Measurements from ENCODE around the gene ZMYM4. TPM values are rescaled to one million over a fixed set of nuclear protein-coding genes. Genes with fewer than 3 reads are reported as not detected.

ZMYM4 gene
- polyA plus RNA-seq (2013) = 50.0 TPM

DNA sequence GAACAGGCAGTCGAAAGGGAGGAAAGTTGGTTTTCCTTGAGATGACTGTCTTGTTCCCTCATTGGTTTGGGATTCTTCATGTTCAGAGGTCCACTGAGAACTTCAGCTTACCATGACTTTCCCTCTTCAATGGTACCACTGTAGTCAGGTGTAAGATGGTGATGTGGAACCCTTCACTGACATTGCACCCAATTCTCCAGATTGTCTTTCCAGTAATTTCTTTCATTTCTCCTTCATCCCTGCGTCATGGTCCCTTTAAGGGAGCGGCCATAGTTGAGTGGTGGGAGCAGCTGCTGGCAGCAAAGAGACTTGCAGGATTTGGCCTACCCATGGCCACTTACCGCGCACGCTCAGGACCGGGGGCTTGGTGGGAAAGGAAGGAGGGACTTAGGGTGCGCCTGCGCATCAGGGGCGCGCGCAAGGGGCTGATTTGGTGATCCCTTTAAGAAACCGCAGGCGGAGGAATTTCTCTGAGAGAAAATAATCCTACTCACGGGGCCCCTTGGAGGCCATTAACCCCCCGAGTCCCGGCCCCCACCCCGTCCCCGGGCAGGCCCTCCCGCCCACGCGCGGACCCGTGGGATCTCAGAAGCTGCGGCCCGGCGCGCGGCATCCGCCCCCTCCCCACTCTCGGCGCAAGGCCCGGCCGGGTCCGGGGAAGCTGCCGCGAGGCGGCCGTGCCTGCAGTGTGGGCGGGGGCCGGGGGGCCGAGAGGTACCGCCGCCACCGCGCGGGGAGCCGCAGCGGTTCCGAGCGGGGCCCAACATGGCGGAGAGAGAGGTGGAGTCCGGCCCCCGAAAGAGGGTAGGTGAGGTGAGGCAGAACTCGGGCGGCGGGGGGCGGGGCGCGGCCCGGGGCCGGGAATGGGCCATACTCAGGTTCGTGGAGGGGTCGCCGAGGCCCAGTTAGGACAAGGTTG lies at the start of gene ZMYM4:
TSS of gene ZMYM4 (plus strand) at position 428 of the 919 bp plus-strand sequence. CDS start at position 766, 338 bp downstream.
- peak; percentile 99 for DNase-seq
- H3K36me3 ChIP-seq (ENCODE audit: control insufficient read depth in 4 of 4, insufficient read depth in 4 of 4, low read length in 3 of 4) = peaks cover 0 to 2% (median under 1%) of the 10 kb centered on the region in 4 experiments
- peak within 1 kb of the TSS; percentile 82 to 94 for H3K27ac ChIP-seq (ENCODE audit: insufficient read depth in 1 of 2, low read depth in 1 of 2, low read length in 2 of 2, poor library complexity in 1 of 2, severe bottlenecking in 2 of 2)
- ChIA-PET CTCF (interaction anchor here (0.8 to 2.3 kb wide), 4 partner anchors 21 to 70 kb away, joined by 3 to 7 read pairs (median 4); no protein-coding TSS in a partner anchor), POLR2A (interaction anchor here (0.5 to 1.6 kb wide), 4 partner anchors 12 to 281 kb away, joined by 3 to 4 read pairs (median 3); no protein-coding TSS in a partner anchor)
- no peaks in the 10 kb centered on the region for H3K27me3 ChIP-seq (replicated peaks in 2 of 5; ENCODE audit: control insufficient read depth in 4 of 5, insufficient read depth in 5 of 5, low read length in 4 of 5)
- peak within 1 kb of the TSS; percentile 72 to 97 (median 83) for H3K4me3 ChIP-seq (ENCODE audit: control insufficient read depth in 1 of 7, extremely low read depth in 1 of 7, insufficient read depth in 4 of 7, low read depth in 2 of 7, low read length in 6 of 7)
- peaks cover 7 to 37% (median 26%) of the 10 kb centered on the region in 4 experiments for H3K4me1 ChIP-seq (ENCODE audit: control extremely low read depth in 1 of 4, control insufficient read depth in 4 of 4, insufficient read depth in 4 of 4, low read length in 3 of 4)
- WGBS (ENCODE audit: insufficient coverage) = 0% methylated on average over 28 of the region's 65 CpGs
- H3K9me3 ChIP-seq (ENCODE audit: control extremely low read depth in 1 of 5, control insufficient read depth in 4 of 5, insufficient read depth in 2 of 5, low read depth in 1 of 5, low read length in 4 of 5) = no peaks in the 10 kb centered on the region

GRCh38 chr1:35220976-35221375 lies 47.5 kb upstream of the ZMYM4 start:
- DNase-seq = peak; percentile 22 to 60 (median 55)
- ChIA-PET POLR2A (no interaction called here), CTCF (interaction anchor here (1.0 kb wide), 2 partner anchors 15 to 47 kb away, joined by 3 read pairs; partner anchors contain the start of gene ZMYM4)
- 40% methylated on average over 2 of the region's 2 CpGs for WGBS (ENCODE audit: insufficient coverage)
- no peak overlapping the region for H3K27ac ChIP-seq (ENCODE audit: insufficient read depth in 1 of 2, low read depth in 1 of 2, low read length in 2 of 2, poor library complexity in 1 of 2, severe bottlenecking in 2 of 2)
- H3K4me1 ChIP-seq (ENCODE audit: control extremely low read depth in 1 of 4, control insufficient read depth in 4 of 4, insufficient read depth in 4 of 4, low read length in 3 of 4) = no peaks in the 10 kb centered on the region
- H3K36me3 ChIP-seq (ENCODE audit: control insufficient read depth in 4 of 4, insufficient read depth in 4 of 4, low read length in 3 of 4) = no peaks in the 10 kb centered on the region
- no peaks in the 10 kb centered on the region for H3K27me3 ChIP-seq (replicated peaks in 2 of 5; ENCODE audit: control insufficient read depth in 4 of 5, insufficient read depth in 5 of 5, low read length in 4 of 5)
- H3K9me3 ChIP-seq (ENCODE audit: control extremely low read depth in 1 of 5, control insufficient read depth in 4 of 5, insufficient read depth in 2 of 5, low read depth in 1 of 5, low read length in 4 of 5) = no peaks in the 10 kb centered on the region
- H3K4me3 ChIP-seq (ENCODE audit: control insufficient read depth in 1 of 7, extremely low read depth in 1 of 7, insufficient read depth in 4 of 7, low read depth in 2 of 7, low read length in 6 of 7) = no peak overlapping the region

DNA sequence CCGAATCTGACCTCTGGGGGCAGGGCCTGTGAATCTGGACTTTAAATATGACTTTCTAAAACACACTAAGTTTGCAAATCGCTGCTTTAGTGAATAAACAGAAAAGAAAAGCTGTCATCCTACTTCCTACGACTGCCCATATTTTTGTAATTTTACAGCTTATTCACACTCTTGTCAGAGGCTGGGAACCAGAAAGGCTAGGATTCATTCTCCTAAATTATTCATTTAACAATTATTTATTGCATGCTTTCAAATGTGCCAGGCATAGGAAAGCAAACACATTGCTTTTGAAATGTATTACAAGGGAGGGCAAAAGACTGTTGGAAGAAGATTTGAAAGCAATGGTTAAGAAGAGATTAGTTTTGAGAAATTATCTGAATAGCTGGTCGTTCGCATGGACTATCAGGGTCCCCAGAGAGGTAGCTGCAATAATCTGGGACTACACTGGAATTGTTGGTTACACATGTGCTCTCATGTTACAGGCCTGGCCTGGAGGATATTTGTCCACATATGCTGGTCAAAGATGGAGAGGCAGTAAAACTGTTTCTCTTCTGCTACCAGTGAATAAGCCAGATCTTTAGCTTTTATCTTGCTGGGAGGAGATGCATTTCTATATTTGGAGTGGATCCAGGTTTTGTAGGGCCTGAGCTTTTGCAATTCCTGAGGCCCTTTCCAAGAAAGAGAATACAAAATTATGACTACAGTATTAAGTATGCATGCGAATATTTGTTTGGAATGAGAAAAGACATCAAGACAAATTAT lies 46.0 kb upstream of the ZMYM4 start:
- CTCF ChIA-PET = interaction anchor here (0.6 to 1.0 kb wide), 5 partner anchors 10 to 77 kb away, joined by 3 to 4 read pairs (median 3); no protein-coding TSS in a partner anchor
- Histone ChIP-seq H3K27me3 (replicated peaks in 2 of 5; ENCODE audit: control insufficient read depth in 4 of 5, insufficient read depth in 5 of 5, low read length in 4 of 5) (no peaks in the 10 kb centered on the region), H3K4me1 (ENCODE audit: control extremely low read depth in 1 of 4, control insufficient read depth in 4 of 4, insufficient read depth in 4 of 4, low read length in 3 of 4) (no peaks in the 10 kb centered on the region), H3K9me3 (ENCODE audit: control extremely low read depth in 1 of 5, control insufficient read depth in 4 of 5, insufficient read depth in 2 of 5, low read depth in 1 of 5, low read length in 4 of 5) (no peaks in the 10 kb centered on the region), H3K4me3 (ENCODE audit: control insufficient read depth in 1 of 7, extremely low read depth in 1 of 7, insufficient read depth in 4 of 7, low read depth in 2 of 7, low read length in 6 of 7) (no peak overlapping the region), H3K36me3 (ENCODE audit: control insufficient read depth in 4 of 4, insufficient read depth in 4 of 4, low read length in 3 of 4) (no peaks in the 10 kb centered on the region), H3K27ac (ENCODE audit: insufficient read depth in 1 of 2, low read depth in 1 of 2, low read length in 2 of 2, poor library complexity in 1 of 2, severe bottlenecking in 2 of 2) (no peak overlapping the region)
- DNase-seq = no peak
- WGBS (ENCODE audit: insufficient coverage) = 79% methylated on average over 5 of the region's 6 CpGs
- POLR2A ChIA-PET = interaction anchor here (0.6 kb wide), 1 partner anchor 9 kb away, joined by 3 read pairs; no protein-coding TSS in a partner anchor

DNA sequence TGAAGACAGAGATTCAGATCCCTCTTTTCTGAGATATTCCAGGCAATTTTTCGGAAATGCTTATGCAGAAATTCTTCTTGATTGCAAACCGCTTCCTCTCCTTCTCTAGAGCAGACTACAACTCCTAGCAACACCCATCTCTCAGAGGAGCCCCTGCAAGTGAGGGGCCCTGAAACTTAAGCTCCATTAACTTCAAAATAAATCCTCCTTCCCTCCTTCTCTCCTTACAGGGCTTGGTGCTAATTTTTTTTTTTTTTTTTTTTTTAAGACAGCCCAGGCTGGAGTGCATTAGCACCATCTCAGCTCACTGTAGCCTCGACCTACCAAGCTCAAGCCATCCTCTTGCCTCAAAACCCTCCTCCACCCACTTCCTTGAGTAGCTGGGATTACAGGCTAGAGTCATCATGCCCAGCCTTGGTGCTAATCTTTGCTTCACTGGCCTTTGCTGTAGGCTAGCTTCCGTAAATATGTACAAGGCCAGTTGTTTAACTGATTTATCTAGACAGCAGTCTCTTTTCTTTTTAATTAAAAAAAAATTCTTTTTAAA lies 45.4 kb upstream of the ZMYM4 start:
- no peak for DNase-seq
- 100% methylated on average over 3 of the region's 4 CpGs for WGBS (ENCODE audit: insufficient coverage)
- no peaks in the 10 kb centered on the region for H3K36me3 ChIP-seq (ENCODE audit: control insufficient read depth in 4 of 4, insufficient read depth in 4 of 4, low read length in 3 of 4)
- no peak overlapping the region for H3K27ac ChIP-seq (ENCODE audit: insufficient read depth in 1 of 2, low read depth in 1 of 2, low read length in 2 of 2, poor library complexity in 1 of 2, severe bottlenecking in 2 of 2)
- H3K9me3 ChIP-seq (ENCODE audit: control extremely low read depth in 1 of 5, control insufficient read depth in 4 of 5, insufficient read depth in 2 of 5, low read depth in 1 of 5, low read length in 4 of 5) = no peaks in the 10 kb centered on the region
- no peaks in the 10 kb centered on the region for H3K4me1 ChIP-seq (ENCODE audit: control extremely low read depth in 1 of 4, control insufficient read depth in 4 of 4, insufficient read depth in 4 of 4, low read length in 3 of 4)
- H3K4me3 ChIP-seq (ENCODE audit: control insufficient read depth in 1 of 7, extremely low read depth in 1 of 7, insufficient read depth in 4 of 7, low read depth in 2 of 7, low read length in 6 of 7) = no peak overlapping the region
- ChIA-PET POLR2A (interaction anchor here (0.6 kb wide), 1 partner anchor 8 kb away, joined by 3 read pairs; no protein-coding TSS in a partner anchor), CTCF (interaction anchor here (0.8 to 1.0 kb wide), 2 partner anchors 12 to 77 kb away, joined by 3 read pairs; no protein-coding TSS in a partner anchor)
- no peaks in the 10 kb centered on the region for H3K27me3 ChIP-seq (replicated peaks in 2 of 5; ENCODE audit: control insufficient read depth in 4 of 5, insufficient read depth in 5 of 5, low read length in 4 of 5)

DNA sequence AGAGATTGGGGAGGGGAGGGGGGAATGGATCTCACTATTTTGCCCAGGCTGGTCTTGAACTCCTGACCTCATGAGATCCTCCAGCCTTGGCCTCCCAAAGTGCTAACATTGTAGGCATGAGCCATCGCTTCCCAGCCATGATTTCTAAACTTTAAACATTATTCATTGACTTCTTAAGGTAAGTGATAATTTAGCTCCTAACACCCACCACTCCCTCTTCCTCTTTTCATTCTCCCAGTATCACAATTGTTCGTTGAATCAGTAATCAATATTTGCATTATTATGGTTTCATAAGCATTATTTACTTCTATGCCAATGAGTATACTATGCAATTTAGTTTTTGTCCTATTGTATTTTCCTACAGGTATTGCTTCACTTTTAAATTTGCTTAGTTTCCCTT lies 42.0 kb upstream of the ZMYM4 start:
- no CpG with 5 or more reads among the region's 2 CpGs for WGBS (ENCODE audit: insufficient coverage)
- Histone ChIP-seq H3K4me1 (ENCODE audit: control extremely low read depth in 1 of 4, control insufficient read depth in 4 of 4, insufficient read depth in 4 of 4, low read length in 3 of 4) (no peaks in the 10 kb centered on the region), H3K9me3 (ENCODE audit: control extremely low read depth in 1 of 5, control insufficient read depth in 4 of 5, insufficient read depth in 2 of 5, low read depth in 1 of 5, low read length in 4 of 5) (no peaks in the 10 kb centered on the region), H3K27me3 (replicated peaks in 2 of 5; ENCODE audit: control insufficient read depth in 4 of 5, insufficient read depth in 5 of 5, low read length in 4 of 5) (no peaks in the 10 kb centered on the region), H3K27ac (ENCODE audit: insufficient read depth in 1 of 2, low read depth in 1 of 2, low read length in 2 of 2, poor library complexity in 1 of 2, severe bottlenecking in 2 of 2) (no peak overlapping the region), H3K36me3 (ENCODE audit: control insufficient read depth in 4 of 4, insufficient read depth in 4 of 4, low read length in 3 of 4) (no peaks in the 10 kb centered on the region), H3K4me3 (ENCODE audit: control insufficient read depth in 1 of 7, extremely low read depth in 1 of 7, insufficient read depth in 4 of 7, low read depth in 2 of 7, low read length in 6 of 7) (no peak overlapping the region)
- POLR2A ChIA-PET = interaction anchor here (0.6 kb wide), 2 partner anchors 42 to 119 kb away, joined by 3 to 7 read pairs; partner anchors contain the start of gene ZMYM4
- CTCF ChIA-PET = interaction anchor here (1.4 kb wide), 1 partner anchor 15 kb away, joined by 4 read pairs; no protein-coding TSS in a partner anchor
- DNase-seq = no peak

DNA sequence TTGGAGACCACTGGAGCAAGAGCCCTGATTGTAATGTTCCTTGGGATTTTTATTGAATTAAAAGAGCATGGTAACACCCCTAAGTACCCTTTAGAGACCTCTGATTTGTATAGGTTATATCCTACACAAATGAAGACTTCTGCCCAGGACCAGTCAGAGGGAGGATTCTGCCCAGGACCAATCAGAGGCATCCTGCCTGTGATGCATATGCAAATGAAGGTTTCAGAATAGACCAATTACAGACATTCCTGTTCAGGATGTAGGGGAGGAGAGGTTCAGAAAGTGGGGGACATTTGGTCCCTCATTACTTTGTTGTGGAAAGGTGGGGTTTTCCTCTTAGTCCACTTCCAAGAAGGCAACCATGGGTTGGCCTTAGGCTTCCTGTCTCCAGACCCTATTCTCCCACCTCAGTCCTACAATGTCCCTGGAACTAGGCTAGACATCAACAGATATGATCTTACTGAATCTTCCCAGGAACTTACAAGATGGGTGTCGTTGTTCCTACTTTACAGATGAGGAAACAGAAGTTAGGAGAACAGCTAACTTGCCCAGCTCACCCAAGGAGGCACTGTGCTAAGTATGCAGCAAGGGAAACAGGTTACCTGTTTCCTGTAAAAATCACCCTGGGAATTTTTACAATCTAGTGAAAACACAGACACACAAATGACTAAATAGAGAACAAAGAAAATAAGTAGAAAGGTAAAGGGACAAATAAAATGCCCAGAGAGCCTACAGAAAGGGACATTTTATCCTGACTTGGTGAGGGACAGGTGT lies 38.7 kb upstream of the ZMYM4 start:
- Histone ChIP-seq H3K9me3 (ENCODE audit: control extremely low read depth in 1 of 5, control insufficient read depth in 4 of 5, insufficient read depth in 2 of 5, low read depth in 1 of 5, low read length in 4 of 5) (no peaks in the 10 kb centered on the region), H3K4me3 (ENCODE audit: control insufficient read depth in 1 of 7, extremely low read depth in 1 of 7, insufficient read depth in 4 of 7, low read depth in 2 of 7, low read length in 6 of 7) (no peak overlapping the region)
- WGBS (ENCODE audit: insufficient coverage) = 100% methylated on average over 1 of the region's 1 CpG

More for the DNA sequence above, 38.7 kb upstream of the ZMYM4 start:
- ChIA-PET POLR2A (no interaction called here), CTCF (no interaction called here)
- no peak for DNase-seq
- Histone ChIP-seq H3K4me1 (ENCODE audit: control extremely low read depth in 1 of 4, control insufficient read depth in 4 of 4, insufficient read depth in 4 of 4, low read length in 3 of 4) (no peaks in the 10 kb centered on the region), H3K27ac (ENCODE audit: insufficient read depth in 1 of 2, low read depth in 1 of 2, low read length in 2 of 2, poor library complexity in 1 of 2, severe bottlenecking in 2 of 2) (no peak overlapping the region), H3K27me3 (replicated peaks in 2 of 5; ENCODE audit: control insufficient read depth in 4 of 5, insufficient read depth in 5 of 5, low read length in 4 of 5) (no peaks in the 10 kb centered on the region), H3K36me3 (ENCODE audit: control insufficient read depth in 4 of 4, insufficient read depth in 4 of 4, low read length in 3 of 4) (no peaks in the 10 kb centered on the region)

Measured in common myeloid progenitor, CD34-positive (primary cell).